ENCODE data around the gene EVX2.

EVX2 gene

GRCh38 chr2:176096243-176096985, 12.7 kb upstream of the EVX2 start:
- no peak for DNase-seq (ENCODE audit: low spot score)

GRCh38 chr2:176095421-176095820, 11.7 kb upstream of the EVX2 start:
- no peak for DNase-seq (ENCODE audit: low spot score)

DNA sequence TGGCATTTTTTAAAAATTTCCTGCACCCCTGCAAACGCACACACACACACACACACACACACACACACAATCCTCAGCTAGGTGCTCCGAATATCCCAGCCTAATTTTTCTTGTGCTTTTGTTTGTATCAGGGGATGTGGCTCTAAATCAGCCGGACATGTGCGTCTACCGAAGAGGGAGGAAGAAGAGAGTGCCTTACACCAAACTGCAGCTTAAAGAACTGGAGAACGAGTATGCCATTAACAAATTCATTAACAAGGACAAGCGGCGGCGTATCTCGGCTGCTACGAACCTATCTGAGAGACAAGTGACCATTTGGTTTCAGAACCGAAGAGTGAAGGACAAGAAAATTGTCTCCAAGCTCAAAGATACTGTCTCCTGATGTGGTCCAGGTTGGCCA, 10.6 kb upstream of the EVX2 start:
- DNase-seq (ENCODE audit: low spot score) = no peak

- no peak for DNase-seq (ENCODE audit: low spot score)
Observed at GRCh38 chr2:176093898-176094249, 10.1 kb upstream of the EVX2 start.

DNA sequence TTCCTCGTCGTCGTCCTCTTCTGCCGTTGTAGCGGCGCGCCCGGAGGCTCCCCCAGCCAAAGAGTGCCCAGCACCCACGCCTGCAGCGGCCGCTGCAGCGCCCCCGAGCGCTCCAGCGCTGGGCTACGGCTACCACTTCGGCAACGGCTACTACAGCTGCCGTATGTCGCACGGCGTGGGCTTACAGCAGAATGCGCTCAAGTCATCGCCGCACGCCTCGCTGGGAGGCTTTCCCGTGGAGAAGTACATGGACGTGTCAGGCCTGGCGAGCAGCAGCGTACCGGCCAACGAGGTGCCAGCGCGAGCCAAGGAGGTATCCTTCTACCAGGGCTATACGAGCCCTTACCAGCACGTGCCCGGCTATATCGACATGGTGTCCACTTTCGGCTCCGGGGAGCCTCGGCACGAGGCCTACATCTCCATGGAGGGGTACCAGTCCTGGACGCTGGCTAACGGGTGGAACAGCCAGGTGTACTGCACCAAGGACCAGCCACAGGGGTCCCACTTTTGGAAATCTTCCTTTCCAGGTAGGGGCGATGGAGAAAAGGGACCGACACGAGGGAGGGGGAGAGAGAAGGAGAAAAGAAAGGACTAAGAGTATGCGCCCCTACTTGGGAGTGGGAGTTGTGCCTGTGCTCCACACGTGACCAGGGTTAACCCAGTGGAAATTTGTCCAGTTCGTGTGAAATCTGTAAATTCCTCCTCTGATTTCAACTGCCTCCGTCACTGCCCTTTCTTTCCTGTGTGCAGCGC, 9.6 kb upstream of the EVX2 start:
- DNase-seq (ENCODE audit: low spot score) = no peak

DNA sequence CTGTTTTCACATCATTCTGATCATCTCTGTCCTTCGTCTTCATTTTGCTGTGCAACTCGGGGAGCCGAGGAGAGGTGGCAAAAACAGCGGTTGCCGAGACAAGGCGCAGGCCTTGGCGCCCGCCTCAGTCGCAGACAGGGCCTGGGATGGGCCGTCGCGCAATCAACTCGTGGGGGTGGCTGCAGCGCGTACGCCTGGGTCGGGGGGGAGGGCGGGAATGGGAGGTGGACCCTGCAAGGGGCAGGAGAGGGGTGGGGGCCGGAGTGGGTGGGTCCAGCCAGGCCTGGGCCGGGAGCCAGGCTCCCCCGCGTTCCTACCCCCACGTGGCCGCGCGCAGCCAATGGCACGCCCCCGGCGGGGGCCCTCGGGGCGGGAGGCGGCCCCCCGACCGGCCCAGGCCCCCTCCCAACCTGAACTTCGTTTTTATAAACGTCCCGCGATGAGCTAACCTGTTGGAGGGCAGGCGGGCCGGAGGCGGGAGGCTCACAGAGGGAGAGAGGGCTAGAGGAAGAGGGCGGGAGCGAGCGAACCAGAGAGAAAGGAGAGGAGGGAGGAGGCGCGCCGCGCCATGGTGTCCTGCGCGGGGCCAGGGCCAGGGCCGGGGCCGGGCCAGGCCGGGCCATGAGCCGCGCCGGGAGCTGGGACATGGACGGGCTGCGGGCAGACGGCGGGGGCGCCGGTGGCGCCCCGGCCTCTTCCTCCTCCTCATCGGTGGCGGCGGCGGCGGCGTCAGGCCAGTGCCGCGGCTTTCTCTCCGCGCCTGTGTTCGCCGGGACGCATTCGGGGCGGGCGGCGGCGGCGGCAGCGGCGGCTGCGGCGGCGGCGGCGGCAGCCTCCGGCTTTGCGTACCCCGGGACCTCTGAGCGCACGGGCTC, 8.7 kb upstream of the EVX2 start, which contains the start of gene HOXD13:
Gene HOXD13, plus strand, starts transcription at position 452 of the 875 bp plus-strand sequence. Its CDS starts 170 bp downstream, at position 622.
- DNase-seq (ENCODE audit: low spot score) = no peak

DNA sequence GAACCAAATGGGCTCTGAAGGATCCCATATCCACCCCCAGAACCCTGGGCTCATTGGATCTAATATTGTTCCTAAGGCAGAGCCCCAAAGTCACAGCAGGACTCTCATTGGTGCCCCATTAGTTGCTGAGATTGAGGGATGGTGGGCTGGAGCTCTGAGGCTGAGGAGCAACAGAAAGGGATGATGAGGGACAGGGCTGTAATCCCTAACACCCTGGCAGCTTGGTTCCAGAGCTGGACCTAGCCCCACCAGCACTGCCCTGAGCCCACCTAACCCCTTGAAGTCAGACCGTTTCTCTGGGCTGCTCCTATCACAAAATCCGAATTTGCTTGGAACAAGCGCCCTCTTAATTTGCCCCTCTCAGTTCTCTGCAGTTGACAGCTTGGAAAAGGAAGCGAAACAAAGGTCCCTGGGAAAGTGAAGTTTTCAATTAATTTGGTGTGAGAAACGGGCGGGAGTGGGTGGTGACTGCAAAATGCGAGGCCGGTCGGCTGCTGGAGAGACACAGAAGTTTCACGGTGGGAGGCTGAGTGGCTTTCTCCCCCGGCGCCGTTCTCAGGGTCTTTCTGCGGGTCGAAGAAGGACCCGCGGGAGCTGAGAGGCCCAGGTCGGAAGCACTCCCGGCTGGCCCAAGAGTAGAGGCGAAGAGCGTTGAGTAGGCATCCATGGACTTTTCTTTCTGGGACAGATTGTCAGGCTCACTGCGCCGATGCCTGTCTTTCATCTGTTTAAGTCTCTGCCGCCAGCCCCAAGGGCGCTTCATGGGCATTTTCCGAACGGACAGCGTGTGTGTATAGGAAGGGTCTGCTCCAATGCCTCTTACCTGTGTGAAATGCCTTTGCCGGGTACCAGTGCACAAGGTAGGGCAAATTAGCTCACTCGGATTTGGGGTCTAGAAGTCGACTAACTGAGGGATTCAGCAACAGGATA, 7.8 kb upstream of the EVX2 start:
- DNase-seq (ENCODE audit: low spot score) = no peak

DNA sequence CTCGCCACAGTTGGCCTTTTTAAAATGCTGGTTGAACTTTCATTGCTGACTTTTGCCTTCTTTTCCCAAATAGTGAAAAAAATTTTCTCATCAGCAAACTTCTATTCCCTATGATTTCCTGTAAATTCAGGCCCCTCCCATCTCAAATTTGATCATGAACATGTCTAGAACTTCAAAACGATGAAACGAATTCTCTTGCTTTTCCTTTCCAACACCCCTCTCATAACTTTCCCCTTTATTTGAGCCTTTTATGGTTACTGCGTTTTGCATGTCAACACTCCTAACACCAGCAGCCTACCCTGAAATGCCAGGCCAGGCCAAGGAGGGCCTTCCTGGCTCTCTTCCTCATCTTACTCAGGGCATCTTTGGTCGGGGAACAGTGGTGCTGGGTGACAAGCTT, 7.1 kb upstream of the EVX2 start:
- no peak for DNase-seq (ENCODE audit: low spot score)

DNA sequence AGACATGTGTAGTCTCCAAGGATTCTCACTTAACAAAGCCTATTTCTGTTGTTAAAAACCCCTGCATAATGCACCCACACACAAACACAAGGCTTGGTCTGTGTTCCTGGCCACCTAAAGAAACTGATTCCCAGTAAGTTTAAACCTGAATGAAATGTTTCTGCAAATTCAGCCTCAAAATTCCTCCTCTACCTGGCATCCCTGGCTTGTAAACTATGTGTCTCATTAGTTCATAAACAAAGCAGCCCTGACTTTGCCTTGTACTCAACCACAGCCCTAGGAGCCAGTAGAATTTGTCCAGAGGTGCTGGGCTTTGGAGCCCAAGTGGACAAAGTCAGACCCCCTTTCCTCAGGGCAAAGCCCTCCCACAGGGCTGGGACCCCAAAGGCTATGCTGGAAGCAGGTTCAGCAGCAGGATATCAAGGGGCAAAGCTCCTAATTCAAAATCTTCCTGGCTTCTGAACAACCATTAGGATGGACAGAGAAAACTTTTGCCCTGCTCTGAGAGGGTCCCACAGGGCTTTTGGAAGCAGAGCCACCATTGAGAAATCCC, 6.2 kb upstream of the EVX2 start:
- no peak for DNase-seq (ENCODE audit: low spot score)

GRCh38 chr2:176088937-176089842, 5.4 kb upstream of the EVX2 start:
- DNase-seq (ENCODE audit: low spot score) = no peak

DNA sequence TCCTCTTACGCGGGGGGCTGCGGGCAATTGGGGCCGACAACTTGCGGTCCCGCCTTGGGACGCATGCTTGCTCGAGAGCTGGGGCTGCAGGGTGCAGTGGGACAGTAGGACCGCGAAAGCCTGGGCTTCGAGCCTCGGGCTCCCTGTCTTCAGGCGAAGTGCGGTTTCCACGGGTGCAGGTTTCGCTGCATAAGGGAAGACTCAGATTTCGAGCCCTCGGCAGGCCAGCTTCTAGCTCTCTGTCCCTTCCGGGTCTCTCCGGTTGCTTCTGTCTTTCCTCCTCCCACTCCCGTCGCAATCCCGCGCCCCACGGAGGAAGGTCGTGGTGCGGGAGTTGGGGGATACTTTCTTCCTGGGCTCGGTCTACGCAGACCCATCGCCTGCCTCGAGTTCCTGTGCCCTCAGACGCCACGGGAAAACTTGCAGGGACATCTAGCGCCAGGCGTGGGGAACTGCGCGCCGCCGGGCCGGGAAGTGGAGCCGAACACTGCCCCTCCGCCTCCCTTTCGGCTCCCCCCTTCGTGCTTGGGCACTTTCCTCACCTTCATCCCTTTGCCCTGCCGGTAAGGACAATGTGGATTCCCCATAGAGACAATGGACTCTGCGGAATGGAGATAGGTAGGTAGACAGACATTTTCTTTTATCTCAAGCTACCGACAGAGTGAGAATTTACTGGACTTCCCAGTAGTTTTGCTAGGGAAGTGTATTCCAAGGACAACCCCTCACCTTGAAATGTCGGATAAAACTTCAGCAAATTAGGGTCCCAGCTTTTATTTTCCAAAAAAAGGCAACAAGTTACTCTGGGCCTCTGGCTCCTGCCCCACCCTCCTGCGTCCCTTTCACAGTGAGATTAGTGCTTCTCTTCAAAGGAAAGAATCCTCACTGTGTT, 4.5 kb upstream of the EVX2 start:
- no peak for DNase-seq (ENCODE audit: low spot score)

- no peak for DNase-seq (ENCODE audit: low spot score)
Observed at GRCh38 chr2:176087330-176088047, 3.7 kb upstream of the EVX2 start.

DNA sequence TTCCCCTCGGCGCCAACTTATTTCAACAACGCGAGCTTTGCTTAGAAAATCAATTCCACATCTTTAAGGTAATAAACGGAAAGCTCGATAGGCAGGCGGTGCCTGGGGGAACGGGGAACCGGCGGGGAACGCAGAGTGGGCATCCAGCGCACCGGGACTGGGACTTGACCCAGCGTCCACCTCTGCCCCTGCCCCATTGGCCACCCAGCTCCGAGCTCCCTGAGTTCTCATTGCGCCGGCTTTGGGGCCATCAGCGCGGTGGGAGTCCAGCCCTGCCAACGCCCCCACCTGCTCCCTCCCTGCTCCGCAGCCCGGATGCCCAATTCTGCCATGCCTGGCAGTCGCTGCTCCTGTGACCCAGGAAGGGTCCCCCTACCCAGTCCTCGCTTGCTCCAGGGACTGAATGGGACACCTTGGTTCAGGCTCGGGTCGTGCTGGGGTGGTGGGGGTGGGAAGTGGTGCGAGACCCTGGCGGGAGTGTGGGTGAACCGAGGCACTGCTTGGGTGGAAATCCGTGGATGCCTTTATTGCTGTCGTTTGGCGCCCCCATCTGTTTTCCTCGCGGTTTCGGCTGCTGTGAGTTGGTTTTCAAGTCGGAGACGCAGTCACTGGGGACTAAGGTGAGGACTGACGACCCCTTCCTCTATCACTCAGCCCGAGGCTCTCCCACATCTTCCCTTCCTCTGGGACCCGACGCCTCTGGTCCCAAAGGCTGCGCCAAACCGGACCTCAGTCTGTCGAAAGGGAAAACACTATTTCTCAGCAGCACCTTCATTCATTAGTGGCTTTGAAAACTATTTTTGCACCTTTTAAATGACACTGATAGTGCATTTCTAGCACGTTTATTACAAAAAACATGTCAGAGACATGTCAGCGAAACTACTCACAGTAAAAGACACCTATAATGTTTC, 2.4 kb upstream of the EVX2 start:
- no peak for DNase-seq (ENCODE audit: low spot score)

GRCh38 chr2:176085120-176085788, 1.5 kb upstream of the EVX2 start:
- no peak for DNase-seq (ENCODE audit: low spot score)

GRCh38 chr2:176084611-176085119, 903 bp upstream of the EVX2 start:
- DNase-seq (ENCODE audit: low spot score) = no peak

Measured in kidney capillary endothelial cell (primary cell).